ENCODE data around the gene PEDS1.

The PEDS1 gene

DNA sequence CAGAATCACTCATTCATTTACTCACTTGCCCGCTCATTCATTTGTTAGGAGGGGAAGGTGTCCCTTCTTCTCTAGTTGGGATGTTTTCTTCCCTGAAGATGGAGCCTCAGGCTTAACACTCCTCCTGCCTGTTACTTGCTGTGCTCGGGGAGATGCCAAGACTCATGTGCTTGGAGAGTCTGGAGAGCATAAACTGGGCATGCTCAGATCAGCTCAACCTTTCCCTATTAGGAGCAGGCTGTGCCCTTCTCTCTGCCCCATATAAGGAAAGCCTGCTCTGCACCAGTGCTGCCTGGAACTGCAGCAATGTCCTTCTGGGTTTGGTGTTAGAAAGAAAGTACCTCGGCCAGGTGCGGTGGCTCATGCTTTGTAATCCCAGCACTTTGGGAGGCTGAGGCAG is 22.5 kb downstream of the PEDS1 start:
- DNase-seq, result no peak

DNA sequence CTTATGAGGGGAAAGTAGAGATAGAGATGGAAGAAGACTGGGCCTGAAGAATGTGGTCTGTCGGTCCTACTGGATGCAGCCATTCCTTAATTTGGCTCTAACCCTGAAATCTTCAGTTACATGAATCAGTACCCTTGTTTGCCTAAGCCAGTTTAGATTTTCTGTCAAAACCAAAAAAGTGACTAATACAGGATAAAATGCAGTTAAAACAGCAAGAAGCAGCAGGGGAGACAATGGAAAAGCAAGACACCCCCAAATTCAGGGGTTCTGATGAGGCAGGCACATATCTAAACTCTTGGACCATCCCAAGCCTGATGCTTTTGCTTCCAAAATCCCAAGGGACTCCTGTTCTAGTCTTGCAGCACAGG is 23.2 kb downstream of the PEDS1 start:
- no peak for DNase-seq

DNA sequence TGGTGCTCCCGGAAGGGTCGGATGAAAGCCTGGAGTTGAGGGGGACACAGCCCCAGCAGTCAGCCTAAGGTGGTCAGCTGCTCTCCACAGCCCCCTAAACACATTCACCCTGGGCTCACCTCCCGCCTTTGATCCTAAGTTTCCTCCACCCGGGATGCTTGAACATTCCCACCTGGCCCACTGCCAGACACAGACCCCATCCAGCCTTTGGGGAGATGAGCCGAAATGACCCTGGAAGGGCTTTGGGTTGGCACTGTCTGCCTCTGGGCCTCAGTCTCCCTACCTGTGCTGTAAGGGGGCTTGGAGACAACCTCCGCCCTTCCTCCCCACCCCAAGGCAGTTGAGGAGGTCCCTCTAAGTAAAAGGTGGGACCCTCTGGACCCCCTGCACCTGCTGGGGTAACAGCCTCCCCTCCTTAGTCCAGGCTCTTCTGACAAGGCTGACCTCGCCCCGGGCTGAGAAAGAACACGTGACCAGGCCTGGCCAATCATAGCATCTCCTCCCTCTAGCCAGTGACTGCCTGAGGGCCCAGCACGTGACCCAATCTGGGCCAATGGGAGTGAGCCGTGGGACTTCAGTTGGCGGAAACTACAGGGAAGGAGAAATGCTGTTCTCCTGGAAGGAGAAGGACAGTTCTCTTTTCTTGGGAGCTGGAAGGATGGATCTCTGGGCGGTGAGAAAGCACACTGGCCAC is 23.7 kb downstream of the PEDS1 start:
- DNase-seq, result no peak

GRCh38 chr20:50128520-50128905 is 25.0 kb downstream of the PEDS1 start:
- DNase-seq, result no peak

- no peak for DNase-seq
Observed at GRCh38 chr20:50127587-50128519, 25.7 kb downstream of the PEDS1 start.

DNA sequence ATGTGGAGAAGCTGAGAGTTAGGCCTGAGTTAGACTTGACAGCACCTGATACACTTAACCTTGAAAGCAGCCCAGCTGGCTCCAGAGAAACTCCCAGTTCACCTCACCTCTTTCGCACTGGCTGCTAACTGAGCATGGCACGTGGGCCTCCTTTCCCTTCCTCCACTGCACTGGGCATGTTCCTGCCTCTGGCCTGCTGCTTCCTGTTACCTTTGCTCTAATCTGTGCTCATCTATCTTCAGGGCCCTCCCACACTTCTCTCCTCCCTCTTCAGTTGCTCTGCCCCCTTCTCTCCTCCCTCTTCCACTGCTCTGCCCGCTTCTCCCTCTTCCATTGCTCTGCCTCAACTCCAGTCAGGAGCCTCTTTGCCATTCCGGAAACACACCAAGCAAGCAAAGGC is 26.9 kb downstream of the PEDS1 start:
- DNase-seq, result no peak

GRCh38 chr20:50125279-50125678 is 28.2 kb downstream of the PEDS1 start:
- DNase-seq, result no peak

DNA sequence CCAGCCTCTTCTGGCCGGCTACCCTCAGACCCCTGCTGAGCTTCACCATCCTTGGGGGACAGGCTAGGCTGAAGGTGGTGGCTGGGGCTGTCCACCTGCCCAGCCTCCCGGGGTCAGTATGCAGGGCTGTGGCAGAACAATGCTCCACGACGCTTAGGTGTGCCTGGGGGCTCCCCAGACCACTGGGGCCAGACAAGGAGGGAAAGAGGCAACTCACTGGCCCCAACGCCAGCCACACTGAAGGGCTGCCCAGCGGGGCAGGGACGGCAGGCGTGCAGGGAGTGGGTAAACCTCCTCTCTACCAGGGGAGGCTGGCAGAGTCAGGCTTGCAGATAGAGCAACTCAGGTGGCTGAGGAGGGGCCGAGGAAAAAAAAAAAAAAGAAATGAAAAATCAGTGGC is 29.0 kb downstream of the PEDS1 start:
- no peak for DNase-seq

DNA sequence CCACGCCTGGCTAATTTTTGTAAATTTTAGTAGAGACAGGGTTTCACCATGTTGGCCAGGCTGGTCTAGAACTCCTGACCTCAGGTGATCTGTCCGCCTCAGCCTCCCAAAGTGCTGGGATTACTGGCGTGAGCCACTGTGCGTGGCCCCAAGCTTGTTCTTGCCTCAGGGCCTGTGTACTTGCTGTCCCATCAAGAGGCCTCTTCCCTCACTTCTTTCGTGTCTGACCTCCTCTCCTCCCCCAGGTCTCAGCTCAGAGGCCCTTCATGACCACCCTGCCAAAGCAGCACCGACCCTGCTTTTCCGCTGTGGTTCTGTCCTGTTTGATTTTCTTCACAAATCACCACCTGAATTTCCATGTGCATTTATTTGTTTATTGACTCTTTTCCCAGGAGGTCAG is 30.1 kb downstream of the PEDS1 start:
- no peak for DNase-seq

DNA sequence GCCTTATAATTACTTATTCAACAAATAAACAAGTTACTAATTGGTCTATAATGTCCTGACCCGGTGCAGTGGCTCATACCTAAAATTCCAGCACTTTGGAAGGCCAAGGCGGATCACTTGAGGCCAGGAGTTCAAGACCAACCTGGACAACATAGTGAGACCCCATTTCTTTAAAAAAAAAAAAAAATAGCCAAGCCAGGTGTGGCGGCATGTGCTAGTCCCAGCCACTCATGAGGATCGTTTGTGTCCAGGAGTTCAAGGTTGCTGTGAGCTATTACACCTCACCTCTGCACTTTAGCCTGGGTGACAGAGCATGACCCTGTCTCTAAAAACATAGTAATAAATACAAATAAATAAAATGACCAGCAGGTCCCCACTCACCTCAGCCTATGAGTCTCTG is 30.8 kb downstream of the PEDS1 start:
- DNase-seq, result no peak

DNA sequence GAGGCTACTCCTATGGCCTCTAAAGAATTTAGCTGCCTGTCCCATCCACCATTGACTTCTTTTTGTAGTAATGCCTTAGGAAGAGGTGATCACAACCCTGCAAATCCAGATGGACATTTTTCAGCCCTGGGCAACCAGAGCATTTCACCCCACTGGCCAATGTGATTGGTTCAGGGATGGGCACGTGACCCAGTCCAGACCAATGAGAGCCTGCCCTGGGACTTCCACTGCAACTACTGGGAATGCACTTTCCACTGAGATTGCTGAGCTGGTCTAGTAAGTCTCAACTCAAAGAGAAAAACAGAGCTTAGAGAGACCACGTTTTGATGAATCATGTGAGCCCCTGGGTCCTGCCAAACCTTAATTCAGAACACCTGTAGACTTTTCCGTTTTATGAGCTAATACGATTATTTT is 31.7 kb downstream of the PEDS1 start:
- no peak for DNase-seq

- DNase-seq, result peak; percentile 80
Observed at GRCh38 chr20:50120935-50121693, 32.4 kb downstream of the PEDS1 start.

GRCh38 chr20:50118203-50118602 is 35.3 kb downstream of the PEDS1 start:
- DNase-seq, result no peak

GRCh38 chr20:50116368-50116999 is 37.0 kb downstream of the PEDS1 start:
- no peak for DNase-seq

- DNase-seq, result peak; percentile 96
Observed at GRCh38 chr20:50115591-50116367, 37.7 kb downstream of the PEDS1 start.

- no peak for DNase-seq
Observed at GRCh38 chr20:50115041-50115512, 38.4 kb downstream of the PEDS1 start.

- peak; percentile 39 for DNase-seq
Observed at GRCh38 chr20:50113420-50114224, 39.9 kb downstream of the PEDS1 start.

DNA sequence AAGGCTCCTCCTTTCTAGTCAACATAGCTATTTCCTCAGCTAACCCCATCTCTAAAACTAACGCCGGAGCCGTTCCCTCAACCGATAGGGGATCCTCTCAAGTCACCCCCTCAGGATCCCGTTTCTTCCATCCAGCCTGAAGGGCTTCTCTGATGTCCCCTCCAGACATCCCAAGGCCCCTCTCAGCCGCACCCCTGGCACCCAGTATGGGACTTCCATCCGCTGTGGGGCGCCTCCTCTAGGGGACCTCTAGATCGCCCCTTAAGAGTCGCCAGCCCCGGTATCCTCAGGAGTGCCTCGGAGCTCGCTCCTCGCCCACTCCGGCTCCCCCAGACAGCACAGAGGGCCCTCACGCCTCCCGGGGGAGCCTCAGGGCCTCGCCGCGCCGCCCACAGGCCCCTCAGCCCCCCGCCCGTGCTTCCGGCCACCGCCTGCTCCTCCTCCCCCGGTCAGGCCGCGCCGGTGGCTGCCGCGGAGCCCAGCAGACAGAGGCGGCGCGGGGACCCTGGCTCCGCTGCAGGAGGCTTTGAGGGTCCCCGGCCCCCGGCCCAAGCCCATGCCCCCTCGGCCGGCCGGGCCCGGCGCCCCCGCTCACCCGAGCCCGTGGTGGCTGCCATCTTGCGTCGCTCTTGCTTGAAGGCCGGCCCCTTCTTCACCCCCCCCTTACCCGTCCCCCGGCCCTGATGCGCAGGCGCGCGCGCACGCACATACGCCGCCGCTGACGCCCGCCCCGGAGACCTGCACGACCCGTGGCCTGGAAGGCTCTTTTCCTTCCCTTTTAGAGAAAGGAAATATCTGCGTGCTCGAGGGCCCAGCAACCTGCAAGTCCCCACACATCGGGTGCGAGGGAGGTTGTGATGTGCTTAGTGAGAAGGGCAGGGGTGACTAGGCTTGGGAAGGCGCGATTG is 40.8 kb downstream of the PEDS1 start, which contains the start of gene UBE2V1:
TSS of gene UBE2V1 (minus strand) at position 639 of the 908 bp plus-strand sequence. CDS start at position 617, 22 bp downstream.
- DNase-seq, result peak; percentile 93

- DNase-seq, result no peak
Observed at GRCh38 chr20:50111829-50112495, 41.6 kb downstream of the PEDS1 start.

All from NCI-H146 (cell line).